GM11168 (cell line): ENCODE results near the gene DOC2A.
"Not testable (repeated sequence)": the region's sequence is repeated elsewhere in the genome, so short reads cannot be mapped to it uniquely, and the experiment has no call there.

Experiments used
- in situ Hi-C: fragments of 300-500 bp; cut with MboI; formaldehyde crosslinking; loops from one replicate; pipeline ENCODE4 v1.12.0; 2022; ENCODE audit warnings: low sequenced_read_pairs; ENCODE audit not compliant: unreplicated experiment

The DOC2A gene

DNA sequence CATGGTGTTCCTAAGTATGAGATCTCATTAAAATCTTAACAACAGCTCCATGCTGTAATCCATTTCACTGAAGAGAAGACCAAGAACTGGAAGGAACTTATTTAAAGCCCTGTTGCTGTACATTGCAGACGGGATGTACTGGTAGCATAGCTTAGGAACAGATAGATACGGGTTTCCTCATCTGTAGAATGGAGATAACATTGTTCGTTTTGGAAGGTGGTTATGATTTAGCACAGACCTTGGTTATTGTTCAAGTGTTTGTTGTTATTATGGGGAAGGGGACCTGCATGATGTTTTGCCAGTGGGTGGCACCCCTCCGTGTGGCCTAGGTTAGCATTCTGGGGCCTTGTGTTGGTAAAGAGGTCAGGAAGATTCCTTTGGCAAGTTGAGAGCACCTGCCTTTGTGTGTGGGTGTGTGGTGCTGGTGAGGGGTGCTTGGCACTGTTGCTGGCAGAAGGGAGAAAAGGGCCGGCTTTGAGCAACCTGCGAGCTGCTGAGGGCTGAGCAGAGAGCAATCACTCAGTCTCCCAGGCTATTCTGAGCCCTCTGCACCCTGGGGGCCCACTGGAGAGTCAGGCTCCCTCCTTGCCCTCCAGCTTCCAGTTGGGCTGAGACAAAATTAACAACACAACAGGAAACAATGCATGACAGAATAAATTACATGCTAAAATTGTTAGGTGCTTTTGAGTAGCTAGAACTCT is 34.9 kb downstream of the DOC2A start:
- in situ Hi-C loops = no loop called here

- in situ Hi-C loops = no loop called here
Measured at GRCh38 chr16:29975134-29975538, 35.7 kb downstream of the DOC2A start.

- in situ Hi-C loops = no loop called here
Measured at GRCh38 chr16:29974291-29975133, 36.3 kb downstream of the DOC2A start.

GRCh38 chr16:29973384-29974246 is 37.2 kb downstream of the DOC2A start, which contains the start of gene TAOK2:
TAOK2 (plus strand) TSS chr16:29973868; CDS start chr16:29977773, 3,905 bp downstream.
- in situ Hi-C loops = no loop called here

DNA sequence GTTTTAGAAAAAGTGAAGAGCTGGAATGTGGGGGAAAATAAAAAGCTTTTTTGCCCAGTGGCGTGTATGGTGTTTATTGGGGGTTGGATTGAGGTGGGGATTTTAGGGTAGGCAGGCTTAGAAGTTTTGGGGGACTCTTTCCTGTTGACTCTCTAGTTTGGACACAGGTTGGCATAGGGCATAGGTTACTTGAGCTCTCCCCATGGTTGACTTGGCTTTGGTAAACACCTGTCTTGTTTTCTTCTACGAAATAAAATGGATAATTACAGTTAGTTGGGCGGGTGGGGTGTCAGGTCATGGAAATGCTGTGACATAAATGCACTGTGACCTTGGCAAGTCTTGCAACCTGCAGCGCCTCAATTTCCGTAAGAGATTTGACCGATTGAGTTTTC is 37.8 kb downstream of the DOC2A start:
- in situ Hi-C loops = no loop called here

GRCh38 chr16:29972500-29972899 is 38.3 kb downstream of the DOC2A start:
- in situ Hi-C loops = no loop called here

GRCh38 chr16:29971304-29971703 is 39.5 kb downstream of the DOC2A start:
- in situ Hi-C loops = no loop called here

GRCh38 chr16:29968205-29968604 is 42.6 kb downstream of the DOC2A start:
- in situ Hi-C loops = no loop called here

GRCh38 chr16:29963021-29963743 is 47.6 kb downstream of the DOC2A start:
- in situ Hi-C loops = no loop called here

GRCh38 chr16:29962344-29962994 is 48.4 kb downstream of the DOC2A start:
- in situ Hi-C loops = no loop called here

DNA sequence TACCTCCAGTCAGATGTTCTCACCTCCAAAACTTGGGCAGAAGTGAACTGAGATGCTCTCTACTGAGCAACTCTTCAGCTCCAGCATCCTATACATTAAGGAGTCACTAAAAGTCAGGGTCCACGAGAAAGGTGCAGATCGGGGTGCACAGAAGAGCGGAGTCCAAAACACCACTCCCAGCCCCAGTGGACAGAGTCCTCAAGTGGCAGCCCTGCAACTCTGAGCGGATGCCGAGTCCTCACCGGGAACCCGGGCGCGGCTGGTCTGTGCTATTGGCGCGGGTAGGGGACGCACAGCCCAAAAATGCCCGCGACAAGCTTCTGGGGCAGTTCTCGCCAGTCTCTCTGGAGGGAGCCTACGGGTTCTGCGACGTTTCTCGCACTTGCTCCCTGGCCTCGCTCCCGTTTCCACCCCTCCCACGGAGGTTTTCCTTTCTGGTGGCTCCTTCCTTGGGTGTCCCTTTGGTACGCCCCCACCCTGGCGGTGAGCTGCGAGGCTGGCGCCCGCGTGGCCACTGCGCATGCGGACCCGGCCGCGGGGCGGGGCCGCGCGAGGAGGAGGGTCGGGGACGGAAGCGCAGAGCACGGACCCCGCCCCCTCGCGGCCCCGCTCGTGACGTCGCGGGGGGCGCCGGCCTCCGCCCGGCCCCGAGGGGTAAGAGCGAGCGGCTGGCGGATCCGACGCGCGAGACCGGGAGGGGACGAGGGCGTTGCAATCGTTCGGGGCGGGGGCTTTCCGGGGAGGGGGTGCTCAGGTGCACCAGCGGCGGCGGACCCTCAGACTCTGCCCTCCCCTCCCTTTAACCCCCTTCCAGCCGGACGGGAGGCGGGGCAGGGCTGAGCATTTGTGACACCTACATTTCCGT is 49.1 kb downstream of the DOC2A start, which contains the start of gene TMEM219:
TMEM219 (plus strand) TSS at position 601 of the 865 bp plus-strand sequence. CDS start 1,065 bp downstream, outside the sequence.
- in situ Hi-C loops = no loop called here

DNA sequence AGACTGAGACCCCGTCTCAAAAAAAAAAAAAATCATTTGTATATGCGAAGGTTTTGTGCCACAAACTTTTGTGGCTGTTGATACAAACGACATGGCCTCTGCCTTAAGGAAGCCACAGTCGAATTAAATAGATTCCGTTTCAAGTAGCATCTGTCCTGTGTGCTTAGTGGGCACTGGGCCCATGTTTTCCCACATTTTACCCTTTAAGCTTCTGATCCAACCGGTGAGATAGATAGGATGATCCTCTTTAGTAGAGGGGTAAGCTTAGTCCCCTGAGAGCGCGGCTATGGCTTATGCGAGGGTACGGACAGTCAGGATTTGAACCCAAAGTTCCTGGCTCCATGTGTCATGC is 49.7 kb downstream of the DOC2A start:
- in situ Hi-C loops = no loop called here

DNA sequence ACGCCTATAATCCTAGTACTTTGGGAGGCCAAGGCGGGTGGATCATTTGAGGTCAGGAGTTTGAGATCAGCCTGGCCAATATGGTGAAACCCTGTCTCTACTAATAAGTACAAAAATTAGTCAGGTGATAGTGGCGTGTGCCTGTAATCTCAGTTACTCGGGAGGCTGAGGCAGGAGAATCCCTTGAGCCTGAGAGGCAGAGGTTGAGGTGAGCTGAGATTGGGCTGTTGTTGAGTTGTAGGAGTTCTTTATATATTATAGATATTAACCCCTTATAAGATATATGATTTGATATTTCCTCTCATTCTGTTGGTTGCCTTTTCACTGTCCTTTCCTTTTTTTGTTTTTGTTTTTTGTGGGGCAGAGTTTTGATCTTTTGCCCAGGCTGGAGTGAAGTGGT is 51.0 kb downstream of the DOC2A start:
- in situ Hi-C loops = not testable (repeated sequence)

GRCh38 chr16:29959293-29959692 is 51.5 kb downstream of the DOC2A start:
- in situ Hi-C loops = no loop called here

DNA sequence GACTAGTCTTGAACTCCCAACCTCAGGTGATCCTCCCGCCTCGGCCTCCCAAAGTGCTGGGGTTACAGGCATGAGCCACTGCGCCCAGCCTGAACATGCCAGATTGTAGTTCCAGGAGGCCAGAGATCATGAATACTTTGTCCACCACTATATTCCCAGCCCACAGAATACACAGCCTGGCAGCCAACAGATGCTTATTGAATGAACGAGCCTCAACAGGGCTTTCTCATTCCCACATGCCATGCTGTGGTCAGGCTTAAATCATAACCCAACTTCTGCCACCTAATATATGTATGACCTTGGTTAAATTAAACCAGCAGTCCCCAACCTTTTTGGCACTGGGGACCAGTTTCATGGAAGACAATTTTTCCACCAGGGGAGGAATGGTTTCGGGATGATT is 52.1 kb downstream of the DOC2A start:
- in situ Hi-C loops = no loop called here
